ENCODE data around the gene EEIG1. TPM values are rescaled to one million over a fixed set of nuclear protein-coding genes. Genes with fewer than 3 reads are reported as not detected.

Gene EEIG1
- total and polyA plus RNA-seq, 10 of the 15 experiments (the other 5 are each of a cell fraction or from before 2014, with no cell fraction given) = 1.2 to 75.9 (median 9.0) TPM

- in situ Hi-C loops (cut with MboI) = no loop called here
- TF ChIP-seq NR2C2 (IDR thresholded peaks at IDR 0.05; ENCODE audit: borderline replicate concordance, control insufficient read depth, insufficient read length, low read depth) = no peak
- TF ChIP-seq ZNF207 (IDR thresholded peaks at IDR 0.05; ENCODE audit: borderline replicate concordance) = no peak
- no peak for TF ChIP-seq MXI1 (IDR thresholded peaks at IDR 0.05; ENCODE audit: low read depth, low read length)
- no peak for TF ChIP-seq MYC (IDR thresholded peaks at IDR 0.05; ENCODE audit: insufficient read depth, insufficient read length, insufficient replicate concordance, low read length, severe bottlenecking)
- peak; percentile 14; the same call in 1 of the 2 replicates for TF ChIP-seq IKZF1 (conservative IDR thresholded peaks at IDR 0.05)
- TF ChIP-seq BHLHE40 (IDR thresholded peaks at IDR 0.05; ENCODE audit: borderline replicate concordance in 1 of 2, low read depth in 2 of 2, low read length in 1 of 2) = no peak
- TF ChIP-seq GATAD2B (conservative IDR thresholded peaks at IDR 0.05; ENCODE audit: low read depth) = no peak
- TF ChIP-seq PBX3 (IDR thresholded peaks at IDR 0.05; ENCODE audit: insufficient replicate concordance, low read depth, low read length) = no peak
- TF ChIP-seq RELA (IDR thresholded peaks at IDR 0.05; ENCODE audit: borderline replicate concordance, partially characterized antibody) = no peak
- no peak for TF ChIP-seq RCOR1 (conservative IDR thresholded peaks at IDR 0.05; ENCODE audit: low read depth, low read length)
- TF ChIP-seq ZNF24 (IDR thresholded peaks at IDR 0.05) = no peak
- no peak for TF ChIP-seq NR2C1 (IDR thresholded peaks at IDR 0.05)
- peak; percentile 79 for TF ChIP-seq SPI1 (IDR thresholded peaks at IDR 0.05; ENCODE audit: borderline replicate concordance, insufficient read depth, low read depth, low read length)
- no peak for TF ChIP-seq RFX5 (IDR thresholded peaks at IDR 0.05; ENCODE audit: low read depth, low read length)
- TF ChIP-seq SKIL (IDR thresholded peaks at IDR 0.05; ENCODE audit: low read depth, poor library complexity, severe bottlenecking) = no peak
- no peak for TF ChIP-seq MAX (IDR thresholded peaks at IDR 0.05; ENCODE audit: low read depth, low read length)
Measured at GRCh38 chr9:127977884-127978647, 2.7 kb downstream of the EEIG1 start.

More at GRCh38 chr9:127977884-127978647, 2.7 kb downstream of the EEIG1 start:
- intact Hi-C loops (cut with micrococcal nuclease; ENCODE audit: unreplicated experiment) = no loop called here
- FAIRE-seq = peak; percentile 62
- H3K36me3 ChIP-seq (ENCODE audit: control insufficient read depth in 2 of 2, insufficient read depth in 2 of 2, low read length in 1 of 2) = peaks cover 1 to 3% of the 10 kb centered on the region in 2 experiments; a peak in 2 of 4 replicates
- SMC1A ChIA-PET (ENCODE audit: uncharacterized antibody, unreplicated experiment) = interaction anchor here (1.2 to 2.9 kb wide), 6 partner anchors 23 to 95 kb away, joined by 3 to 16 read pairs (median 7); partner anchors contain the start of genes NAIF1 and SLC25A25
- no peaks in the 10 kb centered on the region for H3K9me3 ChIP-seq (replicated peaks; ENCODE audit: control insufficient read depth, insufficient read depth, low read length)
- no TSS peak for BruUV-seq (replicated peaks)
- H3K9ac ChIP-seq (ENCODE audit: control insufficient read depth, insufficient read depth, low read length) = peak overlapping the region; percentile 68
- RAD21 ChIA-PET (ENCODE audit: unreplicated experiment) = interaction anchor here (1.4 to 2.6 kb wide), 3 partner anchors 22 to 56 kb away, joined by 3 to 14 read pairs (median 12); no protein-coding TSS in a partner anchor
- peak overlapping the region; percentile 93 for H3K4me3 ChIP-seq
- H4K20me1 ChIP-seq (ENCODE audit: control insufficient read depth, insufficient read depth) = peaks cover 7% of the 10 kb centered on the region
- peak overlapping the region; percentile 62 for H3K27ac ChIP-seq (ENCODE audit: control insufficient read depth, insufficient read depth)
- no peaks in the 10 kb centered on the region for H3K27me3 ChIP-seq (replicated peaks in 1 of 2; ENCODE audit: control insufficient read depth in 2 of 2, insufficient read depth in 2 of 2, low read length in 1 of 2)
- CTCF ChIA-PET = interaction anchor here (0.8 to 7.8 kb wide), 8 partner anchors 20 to 243 kb away, joined by 3 to 63 read pairs (median 4); partner anchors contain the start of gene TOR2A
- H3K79me2 ChIP-seq (ENCODE audit: control insufficient read depth, insufficient read depth, low read length) = peaks cover 55% of the 10 kb centered on the region
- peak overlapping the region; percentile 2; the same call in 1 of the 2 replicates for H2AFZ ChIP-seq (ENCODE audit: control insufficient read depth, low read depth, low read length)
- WGBS (ENCODE audit: insufficient coverage, insufficient replicate concordance, low lambda C conversion rate, missing lambda C conversion rate) = under 1% methylated on average over 12 of the region's 12 CpGs
- peak overlapping the region; percentile 91 for H3K4me2 ChIP-seq (ENCODE audit: control insufficient read depth, insufficient read depth)
- no peak for ATAC-seq
- no peak for DNase-seq (ENCODE audit: low read depth, low spot score)
- peaks cover 40% of the 10 kb centered on the region for H3K4me1 ChIP-seq (ENCODE audit: control insufficient read depth, insufficient read depth, low read length)
- POLR2A ChIA-PET = interaction anchor here (0.6 to 1.6 kb wide), 2 partner anchors 41 to 56 kb away, joined by 3 to 4 read pairs; no protein-coding TSS in a partner anchor
